Neural cell (in vitro differentiated cells): ENCODE results near the gene OGA. TPM values are rescaled to one million over a fixed set of nuclear protein-coding genes. Genes with fewer than 3 reads are reported as not detected.

ENCODE experiments used
- H2AFZ ChIP-seq: fragments of 200-600, 300-800 bp; sonication (generic), shearing (Covaris generic); 2 replicates; pipeline ENCODE4 v1.6.0; 2014; ENCODE audit warnings: low read depth, mild to moderate bottlenecking, antibody characterized with exemption, low read length, moderate library complexity
- H3F3A ChIP-seq: fragments of 200-600 bp; shearing (Covaris generic); 2 replicates; pipeline ENCODE4 v1.6.1; 2016; ENCODE audit warnings: mild to moderate bottlenecking, moderate library complexity, mixed read lengths, antibody characterized with exemption, low read length; ENCODE audit not compliant: insufficient read depth, poor library complexity, severe bottlenecking
- H3K27ac ChIP-seq: fragments of 200-600, 300-800 bp; sonication (generic), shearing (Covaris generic); 2 replicates; pipeline ENCODE4 v1.5.1; 2014; ENCODE audit warnings: mild to moderate bottlenecking, low read length, moderate library complexity
- H3K27me3 ChIP-seq: fragments of 300-800, 200-600 bp; sonication (generic), shearing (Covaris generic); 2 replicates; pipeline ENCODE4 v1.6.0; 2014; ENCODE audit warnings: mild to moderate bottlenecking, low read depth, low read length, moderate library complexity; ENCODE audit not compliant: insufficient read depth
- H3K36me3 ChIP-seq: fragments of 300-800, 200-600 bp; sonication (generic), shearing (Covaris generic); 2 replicates; pipeline ENCODE4 v1.5.1; 2014; ENCODE audit warnings: mild to moderate bottlenecking, antibody characterized with exemption, low read length, moderate library complexity; ENCODE audit not compliant: insufficient read depth
- H3K4me2 ChIP-seq: fragments of 300-800, 200-600 bp; sonication (generic), shearing (Covaris generic); 2 replicates; pipeline ENCODE4 v1.6.0; 2014; ENCODE audit warnings: mild to moderate bottlenecking, low read length
- H3K4me3 ChIP-seq: fragments of 300-800, 200-600 bp; sonication (generic), shearing (Covaris generic); 2 replicates; pipeline ENCODE4 v1.5.1; 2014; ENCODE audit warnings: mild to moderate bottlenecking, low read length, moderate library complexity
- H3K79me2 ChIP-seq: fragments of 200-600 bp; shearing (Covaris generic); replicated peaks from 2 replicates; pipeline ENCODE4 v1.6.0; 2014; ENCODE audit warnings: mild to moderate bottlenecking, low read length, moderate library complexity; ENCODE audit not compliant: insufficient read depth
- H3K9ac ChIP-seq: fragments of 300-800, 200-600 bp; sonication (generic), shearing (Covaris generic); 2 replicates; pipeline ENCODE4 v1.6.1; 2016; ENCODE audit warnings: mild to moderate bottlenecking, low read length, mixed read lengths
- H3K9me2 ChIP-seq: fragments of 200-600 bp; shearing (Covaris generic); 2 replicates; pipeline ENCODE4 v1.6.1; 2016; ENCODE audit warnings: mild to moderate bottlenecking, low read length, mixed read lengths; ENCODE audit not compliant: insufficient read depth
- H3K9me3 ChIP-seq: fragments of 200-600, 300-800 bp; sonication (generic), shearing (Covaris generic); 2 replicates; pipeline ENCODE4 v1.6.1; 2016; ENCODE audit warnings: mild to moderate bottlenecking, mixed run types, low read length, moderate library complexity, mixed read lengths
- H4K20me1 ChIP-seq: fragments of 200-600 bp; shearing (Covaris generic); 2 replicates; pipeline ENCODE4 v1.6.1; 2016; ENCODE audit warnings: mild to moderate bottlenecking, mixed run types; ENCODE audit not compliant: insufficient read depth
- CTCF ChIP-seq: fragments of 450-650 bp; IDR thresholded peaks from 2 replicates; pipeline ENCODE4 v1.5.1; 2014; ENCODE audit warnings: antibody characterized with exemption, mild to moderate bottlenecking, moderate library complexity; ENCODE audit not compliant: poor library complexity, severe bottlenecking
- EP300 ChIP-seq: fragments of 450-650 bp; conservative IDR thresholded peaks from 2 replicates; pipeline ENCODE4 v1.6.1; 2014; ENCODE audit warnings: antibody characterized with exemption, mild to moderate bottlenecking, moderate library complexity; ENCODE audit not compliant: poor library complexity, severe bottlenecking
- MXI1 ChIP-seq: fragments of 450-650 bp; conservative IDR thresholded peaks from 2 replicates; pipeline ENCODE4 v1.6.1; 2014; ENCODE audit warnings: antibody characterized with exemption, mild to moderate bottlenecking; ENCODE audit not compliant: poor library complexity, severe bottlenecking
- POLR2AphosphoS5 ChIP-seq: IDR thresholded peaks from 2 replicates; pipeline ENCODE4 v1.6.1; 2012
- RAD21 ChIP-seq: fragments of 450-650 bp; conservative IDR thresholded peaks from 2 replicates; pipeline ENCODE4 v1.6.1; 2014; ENCODE audit warnings: antibody characterized with exemption, mild to moderate bottlenecking, moderate library complexity
- REST ChIP-seq: IDR thresholded peaks from 2 replicates; pipeline ENCODE4 v1.6.1; 2012; ENCODE audit warnings: borderline replicate concordance
- SMC3 ChIP-seq: fragments of 450-650 bp; conservative IDR thresholded peaks from 2 replicates; pipeline ENCODE4 v1.6.1; 2014; ENCODE audit warnings: antibody characterized with exemption, mild to moderate bottlenecking, moderate library complexity; ENCODE audit not compliant: poor library complexity
- TAF1 ChIP-seq: IDR thresholded peaks from 2 replicates; pipeline ENCODE4 v1.6.1; 2012; ENCODE audit warnings: low read depth
- polyA plus RNA-seq: library from polyadenylated mRNA; depleted of rRNA; stranded (reverse); fragments of >200 nt; gene quantifications from 2 replicates; pipeline ENCODE4 v1.2.3, GENCODE V29; 2014

OGA gene
- polyA plus RNA-seq, 1 donor from 2014 or later, result 357 TPM

- H3K27me3 ChIP-seq, result peaks cover 22% of the 10 kb centered on the region
- H4K20me1 ChIP-seq, result peaks cover 16% of the 10 kb centered on the region
- peak within 1 kb of the TSS; percentile 82 for H3K4me2 ChIP-seq
- H3K4me3 ChIP-seq, result peak within 1 kb of the TSS; percentile 77
- H3K79me2 ChIP-seq, result peaks cover 9% of the 10 kb centered on the region
- no peaks in the 10 kb centered on the region for H3K9me2 ChIP-seq
- H3K36me3 ChIP-seq, result peaks cover 23% of the 10 kb centered on the region
- H3K9me3 ChIP-seq, result no peaks in the 10 kb centered on the region
- no peak within 1 kb of the TSS for H2AFZ ChIP-seq
- peak within 1 kb of the TSS; percentile 59 for H3K9ac ChIP-seq
- H3K27ac ChIP-seq, result no peak within 1 kb of the TSS
- TF ChIP-seq RAD21 (peak; percentile 9), POLR2AphosphoS5 (peak; percentile 64), TAF1 (no peak), EP300 (peak; percentile 17), REST (peak; percentile 46), MXI1 (peak; percentile 88), SMC3 (peak; percentile 20), CTCF (no peak)
- peaks cover 20% of the 10 kb centered on the region for H3F3A ChIP-seq
Observed at GRCh38 chr10:101782811-101783735, 35.2 kb downstream of the OGA start, which contains the start of gene NPM3. Gene NPM3, minus strand, starts transcription at chr10:101783446. Its CDS starts 56 bp downstream, at chr10:101783390.

GRCh38 chr10:101781984-101782810 is 36.0 kb downstream of the OGA start:
- H3K9me3 ChIP-seq, result no peaks in the 10 kb centered on the region
- H2AFZ ChIP-seq, result no peak overlapping the region
- H3F3A ChIP-seq, result peaks cover 20% of the 10 kb centered on the region
- H3K36me3 ChIP-seq, result peaks cover 18% of the 10 kb centered on the region
- H3K4me2 ChIP-seq, result peak overlapping the region; percentile 82
- peak overlapping the region; percentile 59 for H3K9ac ChIP-seq
- TF ChIP-seq RAD21 (no peak), REST (no peak)
- peaks cover 31% of the 10 kb centered on the region for H3K27me3 ChIP-seq
- H3K27ac ChIP-seq, result no peak overlapping the region
- no peaks in the 10 kb centered on the region for H3K9me2 ChIP-seq
- peaks cover 16% of the 10 kb centered on the region for H4K20me1 ChIP-seq
- peaks cover 9% of the 10 kb centered on the region for H3K79me2 ChIP-seq
- peak overlapping the region; percentile 77 for H3K4me3 ChIP-seq
